ENCODE measurements around the gene PHACTR3.
"Not testable (repeated sequence)": the region's sequence is repeated elsewhere in the genome, so short reads cannot be mapped to it uniquely, and the experiment has no call there.

The PHACTR3 gene

DNA sequence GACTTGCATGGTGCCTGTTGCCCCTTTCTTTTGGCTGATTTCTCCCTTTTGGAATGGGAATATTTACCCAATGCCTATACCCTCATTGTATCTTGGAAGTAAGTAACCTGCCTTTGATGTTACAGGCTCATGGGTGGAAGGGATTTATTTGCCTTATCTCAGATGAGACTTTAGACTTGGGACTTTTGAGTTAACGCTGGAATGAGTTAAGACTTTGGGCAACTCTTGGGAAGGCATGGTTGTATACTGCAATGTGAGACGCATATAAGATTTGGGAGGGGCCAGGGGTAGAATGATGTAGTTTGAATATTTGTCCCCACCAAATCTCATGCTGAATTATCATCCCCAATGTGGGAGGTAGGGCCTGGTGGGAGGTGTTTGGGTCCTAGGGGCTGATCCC, 253.6 kb downstream of the PHACTR3 start:
- no peak for TF ChIP-seq ZNF274 (IDR thresholded peaks at IDR 0.05; ENCODE audit: low read depth, low read length)

GRCh38 chr20:59858425-59858824, 254.1 kb downstream of the PHACTR3 start:
- no peak for TF ChIP-seq ZNF274 (IDR thresholded peaks at IDR 0.05; ENCODE audit: low read depth, low read length)
- H3K4me3 ChIP-seq (ENCODE audit: low read length), result no peak overlapping the region

More for the DNA sequence above, 253.6 kb downstream of the PHACTR3 start:
- H3K4me3 ChIP-seq (ENCODE audit: low read length), result no peak overlapping the region

DNA sequence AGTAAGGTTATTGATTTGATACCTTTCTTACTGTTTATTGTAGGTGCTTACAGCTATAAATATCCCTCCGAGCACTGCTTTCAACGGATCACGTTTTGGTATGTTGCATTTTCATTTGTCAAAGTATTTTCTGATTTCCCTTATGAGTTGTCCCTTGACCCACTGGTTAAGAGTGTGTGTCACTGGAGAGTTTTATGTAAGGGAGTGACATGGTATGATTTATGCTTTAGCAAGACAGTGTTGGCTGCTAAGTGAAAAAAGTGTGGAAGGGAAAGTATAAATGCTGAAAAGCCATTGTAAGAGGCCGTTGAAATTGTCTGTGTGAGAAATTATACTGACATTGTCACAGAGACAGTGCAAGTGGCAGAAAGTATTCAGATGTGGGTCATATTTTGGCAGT, 257.1 kb downstream of the PHACTR3 start:
- no peak for TF ChIP-seq ZNF274 (IDR thresholded peaks at IDR 0.05; ENCODE audit: low read depth, low read length)
- no peak overlapping the region for H3K4me3 ChIP-seq (ENCODE audit: low read length)

- no peak overlapping the region for H3K4me3 ChIP-seq (ENCODE audit: low read length)
- TF ChIP-seq ZNF274 (IDR thresholded peaks at IDR 0.05; ENCODE audit: low read depth, low read length), result no peak
These were observed 258.7 kb downstream of the PHACTR3 start for GRCh38 chr20:59863058-59863457.

DNA sequence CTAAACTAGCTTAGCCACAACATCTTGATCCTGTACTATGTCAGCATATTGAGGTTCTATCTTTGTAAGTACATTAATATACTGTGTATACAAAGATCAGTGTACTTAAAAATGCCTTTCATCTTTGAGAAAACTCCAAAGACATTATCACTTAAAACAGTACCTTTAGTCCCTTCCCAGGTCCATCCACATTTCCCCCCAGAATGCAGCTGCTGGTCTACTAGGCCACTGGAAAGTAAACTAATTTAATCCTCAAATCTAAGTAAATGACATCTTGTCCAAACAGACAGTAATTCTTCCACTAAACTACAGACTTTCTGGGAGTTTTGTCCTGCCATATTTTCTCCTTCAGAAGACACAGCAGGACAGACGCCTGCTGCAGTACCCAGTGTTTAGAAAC, 260.4 kb downstream of the PHACTR3 start:
- no peak overlapping the region for H3K4me3 ChIP-seq (ENCODE audit: low read length)
- TF ChIP-seq ZNF274 (IDR thresholded peaks at IDR 0.05; ENCODE audit: low read depth, low read length), result no peak

DNA sequence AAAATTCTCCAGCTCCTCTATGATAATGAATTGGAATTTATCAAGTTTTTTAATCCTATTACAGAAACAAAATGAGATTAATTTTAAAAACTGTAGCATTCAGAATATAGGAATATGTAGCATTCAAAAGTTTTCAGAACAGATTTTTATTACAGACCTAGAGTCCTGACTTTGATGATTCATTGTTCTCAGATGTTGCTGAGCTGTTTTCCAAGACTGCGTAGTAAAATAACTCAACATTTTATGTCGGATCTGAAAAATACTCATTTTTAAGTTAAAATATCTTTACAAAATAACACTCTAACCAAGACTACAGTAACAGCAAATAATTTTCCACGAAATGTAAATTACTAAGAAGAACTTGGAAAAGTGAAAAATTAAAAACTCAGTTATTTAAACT, 262.0 kb downstream of the PHACTR3 start:
- TF ChIP-seq ZNF274 (IDR thresholded peaks at IDR 0.05; ENCODE audit: low read depth, low read length), result no peak

GRCh38 chr20:59871096-59871495, 266.8 kb downstream of the PHACTR3 start:
- no peak for TF ChIP-seq ZNF274 (IDR thresholded peaks at IDR 0.05; ENCODE audit: low read depth, low read length)
- H3K4me3 ChIP-seq (ENCODE audit: low read length), result no peak overlapping the region

More for the DNA sequence above, 262.0 kb downstream of the PHACTR3 start:
- H3K4me3 ChIP-seq (ENCODE audit: low read length), result no peak overlapping the region

DNA sequence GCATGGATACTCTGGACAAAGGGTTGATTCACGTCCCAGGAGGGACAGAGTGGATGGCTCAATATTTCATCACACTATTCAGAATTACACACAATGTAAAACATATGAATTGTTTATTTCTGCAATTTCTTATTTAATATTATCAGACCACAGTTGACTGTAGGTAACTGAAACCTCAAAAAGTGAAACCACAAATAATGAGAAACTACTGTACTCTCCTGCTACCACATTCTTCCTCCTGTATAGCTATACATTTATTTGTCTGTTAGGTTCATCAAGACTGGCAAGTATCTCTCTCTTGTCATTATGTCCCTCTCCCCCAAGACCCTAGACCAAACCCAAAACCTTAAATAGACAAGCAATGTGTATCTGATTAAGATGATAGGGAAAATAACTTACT, 269.1 kb downstream of the PHACTR3 start:
- no peak for TF ChIP-seq ZNF274 (IDR thresholded peaks at IDR 0.05; ENCODE audit: low read depth, low read length)
- H3K4me3 ChIP-seq (ENCODE audit: low read length), result no peak overlapping the region

DNA sequence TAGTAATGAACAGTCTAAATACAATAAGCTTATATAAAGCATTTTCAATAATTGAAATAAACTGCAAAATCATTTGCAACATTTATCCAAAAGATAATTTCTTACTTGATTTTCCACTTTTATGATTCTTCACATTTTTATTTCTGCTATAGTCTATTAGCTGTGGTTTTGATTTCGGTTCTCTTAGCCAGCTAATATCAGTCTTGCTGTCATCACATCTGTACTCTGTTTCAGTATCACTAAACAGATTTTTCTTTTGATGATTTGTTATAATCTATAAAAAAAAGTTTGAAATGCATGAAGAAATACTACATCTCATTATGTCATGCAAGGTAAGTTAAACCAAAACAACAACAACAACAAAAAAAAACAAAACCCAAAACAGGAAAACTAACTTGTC, 275.9 kb downstream of the PHACTR3 start:
- TF ChIP-seq ZNF274 (IDR thresholded peaks at IDR 0.05; ENCODE audit: low read depth, low read length), result no peak
- H3K4me3 ChIP-seq (ENCODE audit: low read length), result no peak overlapping the region

GRCh38 chr20:59884494-59884893, 280.2 kb downstream of the PHACTR3 start:
- no peak overlapping the region for H3K4me3 ChIP-seq (ENCODE audit: low read length)
- TF ChIP-seq ZNF274 (IDR thresholded peaks at IDR 0.05; ENCODE audit: low read depth, low read length), result no peak

DNA sequence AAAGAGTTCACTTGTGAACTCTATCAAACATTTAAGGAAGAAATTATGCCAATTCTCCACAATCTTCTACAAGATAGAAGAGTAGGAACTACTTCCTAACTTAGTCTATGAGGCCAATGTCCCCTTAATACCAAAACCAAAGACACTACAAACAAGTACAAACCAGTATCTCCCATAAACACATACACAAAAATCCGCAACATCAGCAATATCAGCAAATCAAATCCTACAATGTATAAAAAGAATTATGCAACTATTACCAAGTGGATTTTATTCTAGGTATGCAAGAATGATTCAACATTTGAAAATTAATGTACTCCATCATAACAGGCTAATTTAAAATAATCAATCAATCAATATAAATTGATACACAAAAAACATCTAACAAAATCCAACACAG, 283.7 kb downstream of the PHACTR3 start:
- no peak overlapping the region for H3K4me3 ChIP-seq (ENCODE audit: low read length)
- no peak for TF ChIP-seq ZNF274 (IDR thresholded peaks at IDR 0.05; ENCODE audit: low read depth, low read length)

DNA sequence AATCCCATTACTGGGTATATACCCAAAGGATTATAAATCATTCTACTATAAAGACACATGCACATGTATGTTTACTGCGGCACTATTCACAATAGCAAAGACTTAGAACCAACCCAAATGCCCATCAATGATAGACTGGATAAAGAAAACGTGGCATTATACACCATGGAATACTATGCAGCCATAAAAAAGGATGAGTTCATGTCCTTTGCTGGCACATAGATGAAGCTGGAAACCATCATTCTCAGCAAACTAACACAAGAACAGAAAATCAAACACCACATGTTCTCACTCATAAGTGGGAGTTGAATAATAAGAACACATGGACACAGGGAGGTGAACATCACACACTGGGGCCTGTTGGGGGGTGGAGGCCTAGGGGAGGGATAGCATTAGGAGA, 285.7 kb downstream of the PHACTR3 start:
- not testable (repeated sequence) for H3K4me3 ChIP-seq (ENCODE audit: low read length)

DNA sequence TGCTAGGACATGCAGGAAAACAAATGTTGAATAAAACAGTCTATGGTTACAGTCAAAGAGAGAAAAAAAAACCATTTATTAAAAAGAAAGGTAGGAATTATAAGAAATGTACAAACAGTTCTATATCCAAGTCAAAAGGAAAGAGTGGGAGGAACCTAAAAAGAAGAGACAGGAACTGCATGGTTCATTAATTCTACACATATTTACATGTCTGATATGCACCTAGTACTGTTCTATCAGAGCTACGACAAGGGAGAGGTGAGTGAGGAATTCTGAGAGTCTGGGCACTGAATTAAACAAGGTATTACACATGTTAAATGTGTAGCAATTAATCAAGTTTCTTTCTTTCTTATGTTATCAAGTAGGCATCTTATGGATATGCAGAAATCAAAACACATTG, 287.2 kb downstream of the PHACTR3 start:
- TF ChIP-seq ZNF274 (IDR thresholded peaks at IDR 0.05; ENCODE audit: low read depth, low read length), result no peak
- H3K4me3 ChIP-seq (ENCODE audit: low read length), result no peak overlapping the region

DNA sequence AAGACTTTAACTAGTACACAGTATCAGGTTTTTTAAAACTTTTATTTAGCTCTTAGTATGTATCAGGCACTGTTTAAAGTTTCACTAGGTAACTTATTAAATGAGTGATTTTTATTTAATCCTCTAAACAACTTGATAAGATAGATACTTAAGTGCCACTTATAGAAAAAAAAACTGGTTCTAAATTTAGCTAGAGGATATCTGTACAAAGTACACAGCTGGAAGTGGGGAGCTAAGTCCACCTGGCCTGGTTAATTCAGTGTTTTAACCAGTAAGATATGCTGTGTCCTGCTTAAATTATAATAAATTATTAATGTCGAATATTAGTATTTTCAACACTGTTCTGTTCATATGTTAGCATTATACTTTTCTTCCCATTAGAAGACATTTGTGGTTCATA, 291.6 kb downstream of the PHACTR3 start:
- H3K4me3 ChIP-seq (ENCODE audit: low read length), result no peak overlapping the region
- no peak for TF ChIP-seq ZNF274 (IDR thresholded peaks at IDR 0.05; ENCODE audit: low read depth, low read length)

Data from GM08714 (cell line).